IPS DF 6.9 (cell line): ENCODE measurements around the gene MEGF10.
"Not testable (repeated sequence)": the region's sequence is repeated elsewhere in the genome, so short reads cannot be mapped to it uniquely, and the experiment has no call there.

Experiments
- DNase-seq: peaks from one replicate; pipeline ENCODE4 v3.0.0-alpha.2; 2013; ENCODE audit warnings: low read depth, low spot score
- H3K27ac ChIP-seq: one replicate; pipeline ENCODE4 v1.5.1; 2013; ENCODE audit warnings: low read length, control low read depth
- H3K27me3 ChIP-seq: 2 replicates; pipeline ENCODE4 v1.6.1; 2013; ENCODE audit warnings: mild to moderate bottlenecking, low read length; ENCODE audit not compliant: control insufficient read depth, insufficient read depth
- H3K36me3 ChIP-seq: 2 replicates; pipeline ENCODE4 v1.6.1; 2013; ENCODE audit warnings: low read length; ENCODE audit not compliant: control insufficient read depth, insufficient read depth
- H3K4me1 ChIP-seq: 2 replicates; pipeline ENCODE4 v1.6.1; 2013; ENCODE audit warnings: low read length; ENCODE audit not compliant: control insufficient read depth, insufficient read depth
- H3K4me3 ChIP-seq: 2 replicates; pipeline ENCODE4 v1.5.1; 2013; ENCODE audit warnings: mild to moderate bottlenecking, low read length
- H3K9me3 ChIP-seq: 2 replicates; pipeline ENCODE4 v1.6.1; 2013; ENCODE audit warnings: low read length, inconsistent platforms; ENCODE audit not compliant: control insufficient read depth, insufficient read depth
- WGBS: extraction: QIAGEN DNeasy Blood & Tissue Kit; methylation state at CpG from one replicate; pipeline ENCODE4 v1.1.7; 2013; ENCODE audit warnings: mixed read lengths, missing lambda C conversion rate; ENCODE audit not compliant: insufficient read length, insufficient coverage; 5-methylcytosine and 5-hydroxymethylcytosine counted together

MEGF10 gene

DNA sequence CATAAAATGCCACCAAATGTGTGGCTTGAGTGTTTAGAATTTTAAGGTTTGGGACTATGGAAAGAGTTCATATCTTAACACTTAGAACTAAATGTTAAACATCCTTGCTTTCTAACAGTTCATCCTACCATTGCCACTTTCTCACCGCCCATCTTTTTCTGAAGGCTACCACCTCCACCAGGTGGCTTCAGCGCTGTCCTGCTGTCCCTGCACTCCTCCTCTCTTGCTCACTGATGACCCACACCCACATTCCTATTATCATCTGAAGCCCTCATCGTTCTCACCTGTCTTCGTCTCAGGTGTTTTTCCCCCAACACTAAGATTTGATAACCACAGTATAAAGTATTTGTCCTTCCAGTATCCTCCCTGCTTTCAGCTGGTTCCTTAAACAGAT, 7.4 kb downstream of the MEGF10 start:
- Histone ChIP-seq H3K9me3 (no peaks in the 10 kb centered on the region), H3K27me3 (no peaks in the 10 kb centered on the region), H3K27ac (no peak overlapping the region), H3K4me3 (no peak overlapping the region), H3K4me1 (peaks cover 2% of the 10 kb centered on the region; the same call in 1 of the 2 replicates), H3K36me3 (no peaks in the 10 kb centered on the region)
- DNase-seq: no peak
- WGBS: no CpG with 5 or more reads among the region's 4 CpGs

- H3K4me3 ChIP-seq: no peak overlapping the region
- H3K36me3 ChIP-seq: no peaks in the 10 kb centered on the region
- H3K27me3 ChIP-seq: no peaks in the 10 kb centered on the region
- H3K9me3 ChIP-seq: no peaks in the 10 kb centered on the region
- H3K4me1 ChIP-seq: peaks cover 2% of the 10 kb centered on the region; the same call in 1 of the 2 replicates
- H3K27ac ChIP-seq: no peak overlapping the region
- WGBS: no CpG with 5 or more reads among the region's 5 CpGs
- DNase-seq: no peak
Measured at GRCh38 chr5:127298656-127299055, 8.1 kb downstream of the MEGF10 start.

DNA sequence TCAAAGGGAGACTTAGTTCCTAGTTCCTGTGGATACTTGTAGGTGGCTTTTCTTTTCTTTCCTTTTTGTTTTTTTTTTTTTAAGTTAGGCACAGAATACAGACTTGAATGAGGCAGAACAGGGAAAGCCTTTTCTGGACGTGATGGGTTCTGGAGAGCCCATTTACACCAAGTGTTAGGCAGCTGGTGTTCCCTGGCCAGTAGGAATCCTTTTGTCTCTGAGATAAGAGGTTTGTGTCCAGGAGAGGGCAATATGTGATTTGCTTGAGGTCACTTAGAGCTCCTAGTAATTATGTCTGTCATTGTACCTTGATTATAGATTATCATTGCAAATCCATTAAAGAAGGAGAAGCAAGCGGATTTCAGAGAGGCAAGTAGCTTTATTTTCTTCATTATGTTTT, 9.1 kb downstream of the MEGF10 start:
- H3K27ac ChIP-seq: no peak overlapping the region
- WGBS: no CpG with 5 or more reads among the region's 2 CpGs
- H3K4me1 ChIP-seq: no peaks in the 10 kb centered on the region
- no peaks in the 10 kb centered on the region for H3K27me3 ChIP-seq
- no peaks in the 10 kb centered on the region for H3K36me3 ChIP-seq
- no peak overlapping the region for H3K4me3 ChIP-seq
- H3K9me3 ChIP-seq: no peaks in the 10 kb centered on the region
- DNase-seq: no peak

DNA sequence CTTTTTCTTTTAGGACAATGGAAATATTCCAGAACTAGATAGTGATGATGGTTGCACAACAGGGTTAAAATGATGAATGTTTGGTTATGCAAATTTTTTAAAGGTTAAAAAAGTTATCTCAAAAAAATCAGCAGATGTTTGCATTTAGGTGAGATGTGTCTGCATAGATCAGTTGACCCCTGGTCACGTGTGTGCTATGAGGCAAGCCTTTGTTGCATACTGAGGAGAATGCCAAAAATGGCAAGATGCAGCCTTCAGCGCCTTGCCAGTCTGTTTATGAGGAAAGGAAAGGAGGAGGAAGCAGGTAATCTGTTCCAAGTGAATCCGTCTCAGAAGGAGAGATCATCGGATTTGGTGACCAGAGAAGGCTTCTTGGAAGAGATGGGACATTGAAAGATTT, 11.9 kb downstream of the MEGF10 start:
- Histone ChIP-seq H3K27me3 (no peaks in the 10 kb centered on the region), H3K36me3 (no peaks in the 10 kb centered on the region; the same call in 1 of the 2 replicates), H3K27ac (no peak overlapping the region), H3K4me3 (no peak overlapping the region), H3K9me3 (no peaks in the 10 kb centered on the region), H3K4me1 (peaks cover 10% of the 10 kb centered on the region; the same call in 1 of the 2 replicates)
- WGBS: no CpG with 5 or more reads among the region's 4 CpGs
- no peak for DNase-seq

DNA sequence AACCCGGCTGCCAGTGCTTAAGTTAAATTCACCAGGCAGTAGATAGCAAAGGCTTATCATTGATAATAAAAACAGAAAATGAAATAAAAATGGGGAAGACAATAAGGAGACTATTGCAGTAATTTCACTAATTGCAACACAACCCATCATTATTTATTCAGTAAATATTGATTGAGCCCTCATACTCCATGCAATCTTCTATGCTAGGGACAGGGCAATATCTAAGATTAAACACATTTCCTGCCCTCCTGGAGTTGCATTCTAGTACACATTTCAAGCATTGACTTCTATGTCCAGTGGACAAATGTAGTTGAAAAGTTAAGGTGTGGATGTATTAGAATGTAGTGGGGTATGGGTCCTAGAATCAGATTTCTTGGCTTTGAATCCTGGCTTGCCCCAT, 12.8 kb downstream of the MEGF10 start:
- H3K4me1 ChIP-seq: peaks cover 10% of the 10 kb centered on the region; the same call in 1 of the 2 replicates
- DNase-seq: no peak
- WGBS: no CpG with 5 or more reads among the region's 1 CpG
- no peaks in the 10 kb centered on the region for H3K27me3 ChIP-seq
- H3K9me3 ChIP-seq: no peaks in the 10 kb centered on the region
- no peak overlapping the region for H3K27ac ChIP-seq
- H3K36me3 ChIP-seq: no peaks in the 10 kb centered on the region; the same call in 1 of the 2 replicates
- no peak overlapping the region for H3K4me3 ChIP-seq

DNA sequence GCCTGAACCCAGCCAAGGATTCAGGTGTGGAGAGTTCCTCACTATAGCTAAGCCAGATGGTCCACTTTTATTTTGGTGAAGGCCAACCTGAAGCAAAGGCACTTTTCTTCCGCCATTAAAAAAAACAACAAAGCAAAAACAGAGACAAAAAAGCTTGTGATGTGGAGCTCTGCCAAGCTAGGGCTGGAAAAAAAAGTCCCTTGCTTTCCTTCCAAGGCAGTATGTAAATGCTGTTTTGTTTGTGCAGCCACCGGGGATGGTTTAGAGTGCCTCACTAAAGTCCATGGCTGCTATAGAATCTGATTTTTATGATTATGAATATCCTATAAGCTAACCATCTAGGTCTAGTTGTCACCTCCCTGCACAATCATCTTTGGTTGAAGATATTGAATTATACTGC, 14.9 kb downstream of the MEGF10 start:
- no CpG with 5 or more reads among the region's 2 CpGs for WGBS
- DNase-seq: no peak
- H3K27ac ChIP-seq: no peak overlapping the region
- H3K4me3 ChIP-seq: no peak overlapping the region
- H3K27me3 ChIP-seq: no peaks in the 10 kb centered on the region
- no peaks in the 10 kb centered on the region for H3K9me3 ChIP-seq
- H3K36me3 ChIP-seq: no peaks in the 10 kb centered on the region; the same call in 1 of the 2 replicates
- peaks cover 10% of the 10 kb centered on the region; the same call in 1 of the 2 replicates for H3K4me1 ChIP-seq

GRCh38 chr5:127306036-127306435, 15.4 kb downstream of the MEGF10 start:
- H3K27me3 ChIP-seq: no peaks in the 10 kb centered on the region
- no peak overlapping the region for H3K27ac ChIP-seq
- H3K36me3 ChIP-seq: no peaks in the 10 kb centered on the region; the same call in 1 of the 2 replicates
- WGBS: no CpG with 5 or more reads among the region's 3 CpGs
- H3K9me3 ChIP-seq: no peaks in the 10 kb centered on the region
- H3K4me3 ChIP-seq: no peak overlapping the region
- no peak for DNase-seq
- peaks cover 10% of the 10 kb centered on the region; the same call in 1 of the 2 replicates for H3K4me1 ChIP-seq

GRCh38 chr5:127306647-127307046, 16.1 kb downstream of the MEGF10 start:
- no peaks in the 10 kb centered on the region for H3K27me3 ChIP-seq
- WGBS: no CpG with 5 or more reads among the region's 8 CpGs
- H3K4me1 ChIP-seq: peaks cover 10% of the 10 kb centered on the region; the same call in 1 of the 2 replicates
- no peaks in the 10 kb centered on the region; the same call in 1 of the 2 replicates for H3K36me3 ChIP-seq
- DNase-seq: no peak
- H3K9me3 ChIP-seq: no peaks in the 10 kb centered on the region
- H3K4me3 ChIP-seq: no peak overlapping the region
- no peak overlapping the region for H3K27ac ChIP-seq

DNA sequence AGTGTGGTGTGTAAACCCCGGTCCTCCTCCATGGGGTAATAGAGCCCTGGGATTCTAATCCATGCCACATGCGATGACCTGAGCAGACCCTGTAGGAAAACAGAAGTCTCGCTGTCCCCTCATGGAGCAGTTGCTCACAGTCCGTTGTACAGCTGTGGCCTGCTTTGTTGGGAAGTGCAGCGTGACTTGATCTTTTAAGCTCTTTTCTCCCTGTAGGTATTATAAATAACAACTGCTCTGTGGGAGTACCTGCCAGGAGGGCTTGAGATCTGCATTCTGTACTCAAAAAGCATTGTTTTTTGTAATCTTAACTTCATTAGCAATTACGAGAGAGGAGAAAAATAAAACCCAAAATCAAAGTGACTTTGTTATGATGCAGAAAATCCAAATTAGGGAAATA, 17.3 kb downstream of the MEGF10 start:
- Histone ChIP-seq H3K9me3 (no peaks in the 10 kb centered on the region), H3K36me3 (no peaks in the 10 kb centered on the region; the same call in 1 of the 2 replicates), H3K27ac (no peak overlapping the region), H3K4me1 (peaks cover 10% of the 10 kb centered on the region; the same call in 1 of the 2 replicates), H3K27me3 (no peaks in the 10 kb centered on the region), H3K4me3 (no peak overlapping the region)
- WGBS: no CpG with 5 or more reads among the region's 6 CpGs
- no peak for DNase-seq

- not testable (repeated sequence) for H3K36me3 ChIP-seq, DNase-seq, H3K27me3 ChIP-seq, H3K27ac ChIP-seq, H3K9me3 ChIP-seq, H3K4me3 ChIP-seq
- H3K4me1 ChIP-seq: peaks cover 10% of the 10 kb centered on the region; the same call in 1 of the 2 replicates
- WGBS: no CpG with 5 or more reads among the region's 7 CpGs
Measured at GRCh38 chr5:127308325-127308724, 17.7 kb downstream of the MEGF10 start.

DNA sequence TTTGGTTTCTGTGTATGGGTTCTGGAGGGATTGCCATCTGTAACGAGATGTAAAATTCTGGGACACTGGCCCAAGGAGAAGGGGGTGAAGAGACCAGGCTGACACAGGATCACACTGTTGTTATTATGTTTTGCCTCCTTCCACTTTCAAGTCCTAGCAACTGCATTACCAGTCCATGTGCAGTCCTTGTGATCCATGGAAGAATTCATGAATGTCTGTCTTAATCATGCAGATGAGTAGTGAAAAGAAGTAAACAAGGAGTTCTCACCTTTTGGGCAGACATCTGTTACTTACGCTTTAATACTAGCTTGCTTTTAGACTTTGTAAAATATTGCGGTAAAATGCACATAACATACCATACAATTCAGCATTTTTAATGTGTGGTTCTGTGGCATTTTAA, 18.3 kb downstream of the MEGF10 start:
- DNase-seq: no peak
- H3K27ac ChIP-seq: no peak overlapping the region
- WGBS: no CpG with 5 or more reads among the region's 3 CpGs
- H3K4me3 ChIP-seq: no peak overlapping the region
- no peaks in the 10 kb centered on the region for H3K9me3 ChIP-seq
- H3K36me3 ChIP-seq: no peaks in the 10 kb centered on the region; the same call in 1 of the 2 replicates
- no peaks in the 10 kb centered on the region for H3K27me3 ChIP-seq
- H3K4me1 ChIP-seq: peaks cover 10% of the 10 kb centered on the region; the same call in 1 of the 2 replicates
